H1 (cell line): Measurements from ENCODE around the gene MORC2. TPM values are rescaled to one million over a fixed set of nuclear protein-coding genes. Genes with fewer than 3 reads are reported as not detected.

Experiments used
- CHD2 ChIP-seq: IDR thresholded peaks from 2 replicates; pipeline ENCODE4 v1.6.1; 2012; ENCODE audit warnings: low read length, improper control_type of control experiment
- KDM4A ChIP-seq: IDR thresholded peaks from one replicate; pipeline ENCODE4 v1.7.1; 2012; ENCODE audit warnings: low read depth, mild to moderate bottlenecking, moderate library complexity, low read length, inconsistent platforms; ENCODE audit not compliant: severe bottlenecking
- PHF8 ChIP-seq: fragments of 200-600 bp; sonication (generic); conservative IDR thresholded peaks from 2 replicates; pipeline ENCODE4 v1.7.1; 2012; ENCODE audit warnings: low read depth, mild to moderate bottlenecking, inconsistent platforms, low read length, moderate library complexity
- POLR2A ChIP-seq, 2 experiments: IDR thresholded peaks; 1 replicate in 1 of 2; 2 replicates in 1 of 2; pipeline ENCODE4 v1.6.1; 2011; ENCODE audit warnings: low read depth in 2 of 2, low read length in 2 of 2, mild to moderate bottlenecking in 2 of 2; ENCODE audit errors: control extremely low read depth in 1 of 2
- SP1 ChIP-seq: IDR thresholded peaks from 2 replicates; pipeline ENCODE4 v1.6.1; 2011; ENCODE audit warnings: low read depth, low read length
- polyA plus RNA-seq, 7 experiments: library from polyadenylated mRNA; depleted of rRNA in 3 of 7; stranded (reverse) in 5 of 7; unstranded in 2 of 7; fragments of >200 nt in 5 of 7; fragments of 200-250 nt in 2 of 7; gene quantifications; 1 replicate in 5 of 7; 2 replicates in 1 of 7; 4 replicates in 1 of 7; pipeline versions ENCODE4 v1.2.1 to v1.2.3, GENCODE V29; 2011 to 2013; ENCODE audit warnings: missing spikeins in 2 of 7, mixed read lengths in 2 of 7
- total RNA-seq: library from RNA; stranded (reverse); fragmentation: NEBNext Ultra II Directional; extraction: Animal tissue kit (Norgen Biotek cat#: 25700); gene quantifications from 2 replicates; pipeline ENCODE4 v1.2.1, GENCODE V29; 2021
- TF ChIP-seq, protein P1 (sequence below): IDR thresholded peaks from 2 replicates; pipeline ENCODE4 v1.6.1; 2011; ENCODE audit warnings: low read depth, mild to moderate bottlenecking, low read length; ENCODE audit not compliant: insufficient read depth
- TF ChIP-seq, protein P2 (sequence below), 3 experiments: IDR thresholded peaks; 1 replicate in 2 of 3; 2 replicates in 1 of 3; pipeline versions ENCODE4 v1.5.1 to v1.6.1; 2011; ENCODE audit warnings: low read length in 3 of 3, mild to moderate bottlenecking in 3 of 3, inconsistent platforms in 2 of 3, low read depth in 1 of 3, moderate library complexity in 1 of 3; ENCODE audit not compliant: insufficient read depth in 1 of 3; ENCODE audit errors: control extremely low read depth in 1 of 3

MORC2 gene
- total and polyA plus RNA-seq, 2 of the 8 experiments (the other 6 are each of a cell fraction or from before 2014, with no cell fraction given) = 15.4 to 68.0 TPM

DNA sequence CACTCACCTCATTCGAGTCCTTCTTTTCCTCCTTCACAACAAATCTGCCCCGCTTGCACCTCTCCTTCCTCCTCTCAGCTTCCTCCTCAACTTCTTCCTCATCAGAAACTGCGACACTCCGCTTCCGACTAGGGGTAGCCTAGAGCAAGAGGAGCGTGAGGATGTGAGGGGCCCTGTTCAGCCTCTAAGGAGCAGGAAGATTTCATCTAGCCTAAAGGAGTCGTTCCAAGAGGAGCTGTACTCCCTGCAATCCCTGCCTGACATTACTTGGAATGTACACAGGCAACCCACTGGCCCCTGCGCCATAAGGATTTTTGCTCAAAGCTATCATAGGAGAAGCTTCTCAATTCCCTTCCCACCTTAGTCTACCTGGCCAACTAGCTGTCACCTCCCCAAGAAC, 34.5 kb downstream of the MORC2 start (continued):
- no peak for TF ChIP-seq KDM4A
- no peak for TF ChIP-seq CHD2
- no peak for TF ChIP-seq SP1
- TF ChIP-seq PHF8 = no peak
- TF ChIP-seq POLR2A (IDR thresholded peaks at IDR 0.05; ENCODE audit: control extremely low read depth in 1 of 2, low read depth in 2 of 2, low read length in 2 of 2) = no peak
- TF ChIP-seq, protein P1, sequence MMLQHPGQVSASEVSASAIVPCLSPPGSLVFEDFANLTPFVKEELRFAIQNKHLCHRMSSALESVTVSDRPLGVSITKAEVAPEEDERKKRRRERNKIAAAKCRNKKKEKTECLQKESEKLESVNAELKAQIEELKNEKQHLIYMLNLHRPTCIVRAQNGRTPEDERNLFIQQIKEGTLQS = no peak
- TF ChIP-seq, protein P2, sequence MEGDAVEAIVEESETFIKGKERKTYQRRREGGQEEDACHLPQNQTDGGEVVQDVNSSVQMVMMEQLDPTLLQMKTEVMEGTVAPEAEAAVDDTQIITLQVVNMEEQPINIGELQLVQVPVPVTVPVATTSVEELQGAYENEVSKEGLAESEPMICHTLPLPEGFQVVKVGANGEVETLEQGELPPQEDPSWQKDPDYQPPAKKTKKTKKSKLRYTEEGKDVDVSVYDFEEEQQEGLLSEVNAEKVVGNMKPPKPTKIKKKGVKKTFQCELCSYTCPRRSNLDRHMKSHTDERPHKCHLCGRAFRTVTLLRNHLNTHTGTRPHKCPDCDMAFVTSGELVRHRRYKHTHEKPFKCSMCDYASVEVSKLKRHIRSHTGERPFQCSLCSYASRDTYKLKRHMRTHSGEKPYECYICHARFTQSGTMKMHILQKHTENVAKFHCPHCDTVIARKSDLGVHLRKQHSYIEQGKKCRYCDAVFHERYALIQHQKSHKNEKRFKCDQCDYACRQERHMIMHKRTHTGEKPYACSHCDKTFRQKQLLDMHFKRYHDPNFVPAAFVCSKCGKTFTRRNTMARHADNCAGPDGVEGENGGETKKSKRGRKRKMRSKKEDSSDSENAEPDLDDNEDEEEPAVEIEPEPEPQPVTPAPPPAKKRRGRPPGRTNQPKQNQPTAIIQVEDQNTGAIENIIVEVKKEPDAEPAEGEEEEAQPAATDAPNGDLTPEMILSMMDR (IDR thresholded peaks at IDR 0.05; ENCODE audit: control extremely low read depth in 1 of 3, insufficient read depth in 1 of 3, low read depth in 1 of 3, low read length in 3 of 3) = no peak
